Measurements from ENCODE around the gene ROPN1L. TPM values are rescaled to one million over a fixed set of nuclear protein-coding genes. Genes with fewer than 3 reads are reported as not detected.

The ROPN1L gene
- total RNA-seq, 1 experiment from 2014 or later: 0.66 TPM

- Histone ChIP-seq H3K36me3 (ENCODE audit: control insufficient read depth in 1 of 2, insufficient read depth in 2 of 2, low read length in 2 of 2) (no peaks in the 10 kb centered on the region), H3K27me3 (ENCODE audit: insufficient read depth, low read length) (no peaks in the 10 kb centered on the region), H3K9me3 (ENCODE audit: control insufficient read depth in 1 of 2, insufficient read depth in 1 of 2, low read depth in 1 of 2, low read length in 2 of 2) (no peaks in the 10 kb centered on the region), H3K4me2 (ENCODE audit: low read length) (no peak overlapping the region), H3K4me3 (replicated peaks in 1 of 2; ENCODE audit: low read depth in 1 of 2, low read length in 2 of 2) (no peak overlapping the region), H2AFZ (ENCODE audit: low read depth, low read length, poor library complexity, severe bottlenecking) (no peak overlapping the region), H4K20me1 (ENCODE audit: insufficient read depth) (no peaks in the 10 kb centered on the region), H3K4me1 (ENCODE audit: control insufficient read depth in 1 of 2, insufficient read depth in 2 of 2, low read length in 2 of 2) (peaks cover 0 to 10% of the 10 kb centered on the region in 2 experiments; a peak in 2 of 4 replicates), H3K9me2 (ENCODE audit: insufficient read depth) (no peaks in the 10 kb centered on the region), H3K9ac (ENCODE audit: low read length) (no peak overlapping the region), H3K27ac (ENCODE audit: low read depth, low read length) (no peak overlapping the region), H3K79me2 (ENCODE audit: insufficient read depth, low read length) (no peaks in the 10 kb centered on the region)
- TF ChIP-seq RAD21 (IDR thresholded peaks at IDR 0.05; ENCODE audit: low read depth): no peak
- no peak for TF ChIP-seq CBX3 (IDR thresholded peaks at IDR 0.05; ENCODE audit: low read depth)
- no peak for TF ChIP-seq MAX (IDR thresholded peaks at IDR 0.05)
- TF ChIP-seq EZH2 (IDR thresholded peaks at IDR 0.05): no peak
- no peak for TF ChIP-seq EZH2phosphoT487 (IDR thresholded peaks at IDR 0.05; ENCODE audit: borderline replicate concordance)
- no peak for TF ChIP-seq ZNF274 (IDR thresholded peaks at IDR 0.05; ENCODE audit: low read depth, low read length)
- TF ChIP-seq EGR1 (IDR thresholded peaks at IDR 0.05; ENCODE audit: low read depth): no peak
- intact Hi-C loops (cut with micrococcal nuclease): no loop called here
- ATAC-seq (no peak), DNase-seq (ENCODE audit: low read depth, low spot score) (no peak)
- CTCF ChIA-PET: interaction anchor here (1.8 kb wide), 1 partner anchor 158 kb away, joined by 8 read pairs; no protein-coding TSS in a partner anchor
- RAD21 ChIA-PET (ENCODE audit: low non-redundant PET in 1 of 2, low total read pairs in 2 of 2, uncharacterized antibody in 2 of 2, unreplicated experiment in 2 of 2): no interaction called here
- POLR2A ChIA-PET: no interaction called here
- BruUV-seq (replicated peaks): no TSS peak
Measured at GRCh38 chr5:10469253-10470050, 27.8 kb downstream of the ROPN1L start.

GRCh38 chr5:10470669-10471068 lies 29.0 kb downstream of the ROPN1L start:
- H3K4me2 ChIP-seq (ENCODE audit: low read length): no peak overlapping the region
- ChIA-PET POLR2A (no interaction called here), RAD21 (ENCODE audit: low non-redundant PET in 1 of 2, low total read pairs in 2 of 2, uncharacterized antibody in 2 of 2, unreplicated experiment in 2 of 2) (no interaction called here), CTCF (no interaction called here)
- no peaks in the 10 kb centered on the region for H3K79me2 ChIP-seq (ENCODE audit: insufficient read depth, low read length)
- no peaks in the 10 kb centered on the region for H4K20me1 ChIP-seq (ENCODE audit: insufficient read depth)
- H3K27me3 ChIP-seq (ENCODE audit: insufficient read depth, low read length): no peaks in the 10 kb centered on the region
- H3K4me1 ChIP-seq (ENCODE audit: control insufficient read depth in 1 of 2, insufficient read depth in 2 of 2, low read length in 2 of 2): peaks cover 0 to 10% of the 10 kb centered on the region in 2 experiments; a peak in 2 of 4 replicates
- no peak overlapping the region for H3K27ac ChIP-seq (ENCODE audit: low read depth, low read length)
- no peak for ATAC-seq
- intact Hi-C loops (cut with micrococcal nuclease): no loop called here
- no peak overlapping the region for H2AFZ ChIP-seq (ENCODE audit: low read depth, low read length, poor library complexity, severe bottlenecking)
- no peak for DNase-seq (ENCODE audit: low read depth, low spot score)
- BruUV-seq (replicated peaks): no TSS peak
- no peaks in the 10 kb centered on the region for H3K9me2 ChIP-seq (ENCODE audit: insufficient read depth)
- H3K36me3 ChIP-seq (ENCODE audit: control insufficient read depth in 1 of 2, insufficient read depth in 2 of 2, low read length in 2 of 2): no peaks in the 10 kb centered on the region
- no peak overlapping the region for H3K4me3 ChIP-seq (replicated peaks in 1 of 2; ENCODE audit: low read depth in 1 of 2, low read length in 2 of 2)
- H3K9me3 ChIP-seq (ENCODE audit: control insufficient read depth in 1 of 2, insufficient read depth in 1 of 2, low read depth in 1 of 2, low read length in 2 of 2): no peaks in the 10 kb centered on the region
- H3K9ac ChIP-seq (ENCODE audit: low read length): no peak overlapping the region
- TF ChIP-seq POLR2AphosphoS5 (IDR thresholded peaks at IDR 0.05; ENCODE audit: low read depth, low read length) (no peak), EZH2phosphoT487 (IDR thresholded peaks at IDR 0.05; ENCODE audit: borderline replicate concordance) (no peak), MAX (IDR thresholded peaks at IDR 0.05) (no peak), CTCF (IDR thresholded peaks at IDR 0.05 in 2 of 3, conservative IDR thresholded peaks at IDR 0.05 in 1 of 3; ENCODE audit: borderline replicate concordance in 1 of 3, insufficient read depth in 1 of 3, low read depth in 2 of 3, low read length in 2 of 3) (no peak), SP1 (IDR thresholded peaks at IDR 0.05; ENCODE audit: low read depth) (no peak), REST (IDR thresholded peaks at IDR 0.05; ENCODE audit: low read depth) (no peak), SRF (IDR thresholded peaks at IDR 0.05; ENCODE audit: low read depth) (no peak), EZH2 (IDR thresholded peaks at IDR 0.05) (no peak), YY1 (IDR thresholded peaks at IDR 0.05; ENCODE audit: extremely low read depth, insufficient replicate concordance, low read depth, low read length) (no peak), RAD21 (IDR thresholded peaks at IDR 0.05; ENCODE audit: low read depth) (no peak)

Data from HCT116 (cell line).